ENCODE data around the gene DCDC2. TPM values are rescaled to one million over a fixed set of nuclear protein-coding genes. Genes with fewer than 3 reads are reported as not detected.

Gene DCDC2
- total and polyA plus RNA-seq, 2 donors (not counting 1 experiment from before 2014, with no cell fraction given), result not detected

DNA sequence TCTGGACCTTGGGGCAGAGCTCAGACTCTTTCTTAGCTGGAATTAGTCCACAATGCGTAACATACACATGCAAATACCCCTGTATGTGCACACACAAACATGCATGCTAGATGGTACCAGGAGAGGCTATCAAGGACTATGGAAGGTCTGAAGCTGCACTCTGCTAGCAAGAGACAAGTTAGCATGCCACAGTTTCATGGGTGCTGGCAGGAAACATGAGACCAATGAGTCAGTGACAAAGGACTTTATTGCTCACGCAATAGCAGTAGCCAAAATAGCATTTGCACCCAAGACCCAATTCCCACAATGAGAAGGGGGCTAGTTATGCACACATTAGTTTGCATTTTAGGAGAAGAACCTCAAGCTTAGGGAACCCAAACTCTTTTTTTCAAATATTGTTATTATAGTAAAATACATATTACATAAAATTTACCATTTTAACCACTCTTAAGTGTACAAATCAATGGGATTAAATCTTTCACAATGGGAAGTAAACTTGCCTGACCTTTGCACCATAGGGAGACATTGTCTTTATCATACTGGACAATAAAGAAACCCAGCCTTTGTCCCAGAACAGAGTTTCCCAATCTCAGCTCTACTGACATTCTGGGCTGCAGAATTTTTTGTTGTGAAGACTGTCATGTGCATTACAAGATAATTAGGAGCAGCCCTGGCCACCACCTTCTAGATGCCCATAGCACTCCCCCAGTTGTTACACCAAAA lies 162.7 kb downstream of the DCDC2 start:
- H3K9ac ChIP-seq (ENCODE audit: low read length), result no peak overlapping the region
- H3K27me3 Mint-ChIP-seq, result peaks cover 20% of the 10 kb centered on the region
- no peak for TF ChIP-seq EZH2 (IDR thresholded peaks at IDR 0.05; ENCODE audit: borderline replicate concordance, insufficient read depth, low read depth, low read length, poor library complexity, severe bottlenecking)
- TF ChIP-seq, protein P1, sequence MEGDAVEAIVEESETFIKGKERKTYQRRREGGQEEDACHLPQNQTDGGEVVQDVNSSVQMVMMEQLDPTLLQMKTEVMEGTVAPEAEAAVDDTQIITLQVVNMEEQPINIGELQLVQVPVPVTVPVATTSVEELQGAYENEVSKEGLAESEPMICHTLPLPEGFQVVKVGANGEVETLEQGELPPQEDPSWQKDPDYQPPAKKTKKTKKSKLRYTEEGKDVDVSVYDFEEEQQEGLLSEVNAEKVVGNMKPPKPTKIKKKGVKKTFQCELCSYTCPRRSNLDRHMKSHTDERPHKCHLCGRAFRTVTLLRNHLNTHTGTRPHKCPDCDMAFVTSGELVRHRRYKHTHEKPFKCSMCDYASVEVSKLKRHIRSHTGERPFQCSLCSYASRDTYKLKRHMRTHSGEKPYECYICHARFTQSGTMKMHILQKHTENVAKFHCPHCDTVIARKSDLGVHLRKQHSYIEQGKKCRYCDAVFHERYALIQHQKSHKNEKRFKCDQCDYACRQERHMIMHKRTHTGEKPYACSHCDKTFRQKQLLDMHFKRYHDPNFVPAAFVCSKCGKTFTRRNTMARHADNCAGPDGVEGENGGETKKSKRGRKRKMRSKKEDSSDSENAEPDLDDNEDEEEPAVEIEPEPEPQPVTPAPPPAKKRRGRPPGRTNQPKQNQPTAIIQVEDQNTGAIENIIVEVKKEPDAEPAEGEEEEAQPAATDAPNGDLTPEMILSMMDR (IDR thresholded peaks at IDR 0.05), result no peak
- ChIA-PET POLR2A (no interaction called here), CTCF (no interaction called here)
- H3K4me2 ChIP-seq (replicated peaks; ENCODE audit: low read depth, low read length, poor library complexity, severe bottlenecking), result no peak overlapping the region
- H3K27ac Mint-ChIP-seq, result no peak overlapping the region
- DNase-seq (no peak), ATAC-seq (ENCODE audit: low read depth) (no peak)
- no peaks in the 10 kb centered on the region for H4K20me1 ChIP-seq (ENCODE audit: control insufficient read depth, insufficient read depth, low read length, poor library complexity, severe bottlenecking)
- H3K4me1 ChIP-seq (ENCODE audit: control insufficient read depth in 2 of 2, insufficient read depth in 2 of 2, low read length in 2 of 2), result no peaks in the 10 kb centered on the region
- no peaks in the 10 kb centered on the region for H3K79me2 ChIP-seq (ENCODE audit: control insufficient read depth, insufficient read depth, low read length)
- no peaks in the 10 kb centered on the region for H3K9me3 Mint-ChIP-seq (ENCODE audit: insufficient read depth)
- no peak overlapping the region for H3K4me3 Mint-ChIP-seq
- WGBS (ENCODE audit: insufficient coverage), result 100% methylated on average over 1 of the region's 2 CpGs
- peaks cover 0 to 4% (median 1%) of the 10 kb centered on the region in 4 experiments for H3K27me3 ChIP-seq (replicated peaks in 1 of 4; ENCODE audit: control extremely low read depth in 1 of 4, control insufficient read depth in 3 of 4, insufficient read depth in 4 of 4, low read length in 3 of 4)
- no peak overlapping the region for H3K27ac ChIP-seq (ENCODE audit: low read length in 2 of 2)
- H3K4me1 Mint-ChIP-seq, result no peaks in the 10 kb centered on the region
- no peak overlapping the region for H2AFZ ChIP-seq (ENCODE audit: insufficient read depth, low read depth, low read length, poor library complexity, severe bottlenecking)
- no peaks in the 10 kb centered on the region for H3K9me3 ChIP-seq (ENCODE audit: control extremely low read depth in 1 of 3, control insufficient read depth in 2 of 3, insufficient read depth in 1 of 3, low read length in 2 of 3)
- intact Hi-C loops (cut with micrococcal nuclease), result no loop called here
- H3K36me3 ChIP-seq (replicated peaks in 1 of 2; ENCODE audit: control extremely low read depth in 1 of 2, control insufficient read depth in 1 of 2, extremely low read depth in 1 of 2, insufficient read depth in 2 of 2, low read length in 1 of 2), result no peaks in the 10 kb centered on the region
- H3K4me3 ChIP-seq (ENCODE audit: control extremely low read depth in 1 of 5, extremely low read depth in 1 of 5, insufficient read depth in 1 of 5, low read depth in 2 of 5, low read length in 4 of 5), result no peak overlapping the region

DNA sequence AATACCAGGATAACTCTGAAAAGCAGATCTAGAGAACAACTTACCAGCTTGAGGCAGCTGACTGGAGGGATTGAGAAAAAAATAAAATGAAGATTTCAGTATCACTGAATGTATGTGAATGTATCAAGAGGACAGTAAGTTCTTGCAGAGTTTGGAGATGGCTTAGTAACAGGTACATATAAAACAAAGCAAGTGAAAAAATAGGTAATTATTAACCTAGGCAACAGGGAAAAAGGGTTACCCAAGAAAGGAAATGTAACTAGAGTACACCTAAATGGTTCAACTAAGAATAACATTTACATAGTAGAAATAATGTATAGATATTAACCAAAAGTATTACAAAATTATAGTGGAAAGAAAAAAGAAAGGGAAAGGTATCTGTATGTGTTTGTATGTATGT lies 164.5 kb downstream of the DCDC2 start:
- ChIA-PET CTCF (no interaction called here), POLR2A (no interaction called here)
- Mint-ChIP-seq H3K9me3 (ENCODE audit: insufficient read depth) (no peaks in the 10 kb centered on the region), H3K4me3 (no peak overlapping the region), H3K27me3 (peaks cover 25% of the 10 kb centered on the region), H3K27ac (no peak overlapping the region), H3K4me1 (no peaks in the 10 kb centered on the region)
- Histone ChIP-seq H3K4me3 (ENCODE audit: control extremely low read depth in 1 of 5, extremely low read depth in 1 of 5, insufficient read depth in 1 of 5, low read depth in 2 of 5, low read length in 4 of 5) (no peak overlapping the region), H3K9ac (ENCODE audit: low read length) (no peak overlapping the region), H3K79me2 (ENCODE audit: control insufficient read depth, insufficient read depth, low read length) (no peaks in the 10 kb centered on the region), H3K9me3 (ENCODE audit: control extremely low read depth in 1 of 3, control insufficient read depth in 2 of 3, insufficient read depth in 1 of 3, low read length in 2 of 3) (no peaks in the 10 kb centered on the region), H3K36me3 (replicated peaks in 1 of 2; ENCODE audit: control extremely low read depth in 1 of 2, control insufficient read depth in 1 of 2, extremely low read depth in 1 of 2, insufficient read depth in 2 of 2, low read length in 1 of 2) (no peaks in the 10 kb centered on the region), H3K4me1 (ENCODE audit: control insufficient read depth in 2 of 2, insufficient read depth in 2 of 2, low read length in 2 of 2) (no peaks in the 10 kb centered on the region), H3K27me3 (replicated peaks in 1 of 4; ENCODE audit: control extremely low read depth in 1 of 4, control insufficient read depth in 3 of 4, insufficient read depth in 4 of 4, low read length in 3 of 4) (peaks cover 0 to 4% (median 1%) of the 10 kb centered on the region in 4 experiments), H3K27ac (ENCODE audit: low read length in 2 of 2) (no peak overlapping the region), H3K4me2 (replicated peaks; ENCODE audit: low read depth, low read length, poor library complexity, severe bottlenecking) (no peak overlapping the region), H2AFZ (ENCODE audit: insufficient read depth, low read depth, low read length, poor library complexity, severe bottlenecking) (no peak overlapping the region), H4K20me1 (ENCODE audit: control insufficient read depth, insufficient read depth, low read length, poor library complexity, severe bottlenecking) (no peaks in the 10 kb centered on the region)
- ATAC-seq (ENCODE audit: low read depth) (no peak), DNase-seq (no peak)
- intact Hi-C loops (cut with micrococcal nuclease), result no loop called here
- TF ChIP-seq, protein P1 (IDR thresholded peaks at IDR 0.05), result no peak
- no peak for TF ChIP-seq EZH2 (IDR thresholded peaks at IDR 0.05; ENCODE audit: borderline replicate concordance, insufficient read depth, low read depth, low read length, poor library complexity, severe bottlenecking)
